ENCODE data around the gene SEMA3B. TPM values are rescaled to one million over a fixed set of nuclear protein-coding genes. Genes with fewer than 3 reads are reported as not detected.

The SEMA3B gene
- total RNA-seq, 1 experiment from 2014 or later, result 0.43 TPM

- Histone ChIP-seq H3K4me3 (ENCODE audit: low read depth, low read length, poor library complexity, severe bottlenecking) (no peak overlapping the region), H3K9me3 (ENCODE audit: low read depth, low read length, poor library complexity, severe bottlenecking) (no peaks in the 10 kb centered on the region), H3K27me3 (replicated peaks; ENCODE audit: insufficient read depth, low read depth, low read length, poor library complexity) (no peaks in the 10 kb centered on the region), H3K4me1 (ENCODE audit: insufficient read depth, low read length, poor library complexity, severe bottlenecking) (peaks cover 4% of the 10 kb centered on the region), H3K27ac (ENCODE audit: low read depth, low read length, poor library complexity, severe bottlenecking) (peak overlapping the region; percentile 16), H3K36me3 (ENCODE audit: insufficient read depth, low read length, poor library complexity, severe bottlenecking) (peaks cover 15% of the 10 kb centered on the region)
- intact Hi-C loops (cut with micrococcal nuclease; ENCODE audit: unreplicated experiment), result loop anchor here (10.0 kb wide), 1 partner anchor 135 kb away; no protein-coding TSS in a partner anchor
- ChIA-PET CTCF (interaction anchor here (0.7 kb wide), 1 partner anchor 29 kb away, joined by 3 read pairs; no protein-coding TSS in a partner anchor), POLR2A (ENCODE audit: low non-redundant PET) (interaction anchor here (0.6 kb wide), 1 partner anchor 180 kb away, joined by 7 read pairs; no protein-coding TSS in a partner anchor)
- DNase-seq (ENCODE audit: low spot score), result no peak
- TF ChIP-seq CTCF (conservative IDR thresholded peaks at IDR 0.05; ENCODE audit: low read depth, low read length) (no peak), EZH2 (IDR thresholded peaks at IDR 0.05; ENCODE audit: borderline replicate concordance, low read depth, low read length, poor library complexity, severe bottlenecking) (no peak)
- BruUV-seq (replicated peaks), result no TSS peak
Observed at GRCh38 chr3:50259432-50260026, 9.4 kb upstream of the SEMA3B start.

GRCh38 chr3:50260027-50260941, 8.7 kb upstream of the SEMA3B start:
- no peaks in the 10 kb centered on the region for H3K9me3 ChIP-seq (ENCODE audit: low read depth, low read length, poor library complexity, severe bottlenecking)
- ChIA-PET POLR2A (ENCODE audit: low non-redundant PET) (no interaction called here), CTCF (interaction anchor here (0.5 to 1.0 kb wide), 3 partner anchors 14 to 66 kb away, joined by 3 to 8 read pairs (median 3); no protein-coding TSS in a partner anchor)
- H3K27me3 ChIP-seq (replicated peaks; ENCODE audit: insufficient read depth, low read depth, low read length, poor library complexity), result no peaks in the 10 kb centered on the region
- H3K36me3 ChIP-seq (ENCODE audit: insufficient read depth, low read length, poor library complexity, severe bottlenecking), result peaks cover 15% of the 10 kb centered on the region
- intact Hi-C loops (cut with micrococcal nuclease; ENCODE audit: unreplicated experiment), result loop anchor here (10.0 kb wide), 1 partner anchor 135 kb away; no protein-coding TSS in a partner anchor
- peak overlapping the region; percentile 53 for H3K4me3 ChIP-seq (ENCODE audit: low read depth, low read length, poor library complexity, severe bottlenecking)
- DNase-seq (ENCODE audit: low spot score), result peak; percentile 71
- peak overlapping the region; percentile 82 for H3K27ac ChIP-seq (ENCODE audit: low read depth, low read length, poor library complexity, severe bottlenecking)
- no TSS peak for BruUV-seq (replicated peaks)
- TF ChIP-seq EZH2 (IDR thresholded peaks at IDR 0.05; ENCODE audit: borderline replicate concordance, low read depth, low read length, poor library complexity, severe bottlenecking), result no peak
- peak; percentile 68 for TF ChIP-seq CTCF (conservative IDR thresholded peaks at IDR 0.05; ENCODE audit: low read depth, low read length)
- H3K4me1 ChIP-seq (ENCODE audit: insufficient read depth, low read length, poor library complexity, severe bottlenecking), result peaks cover 12% of the 10 kb centered on the region

- DNase-seq (ENCODE audit: low spot score), result no peak
- CTCF ChIA-PET, result interaction anchor here (1.0 kb wide), 1 partner anchor 14 kb away, joined by 3 read pairs; no protein-coding TSS in a partner anchor
- TF ChIP-seq EZH2 (IDR thresholded peaks at IDR 0.05; ENCODE audit: borderline replicate concordance, low read depth, low read length, poor library complexity, severe bottlenecking) (no peak), CTCF (conservative IDR thresholded peaks at IDR 0.05; ENCODE audit: low read depth, low read length) (no peak)
- Histone ChIP-seq H3K4me3 (ENCODE audit: low read depth, low read length, poor library complexity, severe bottlenecking) (peak overlapping the region; percentile 53), H3K27me3 (replicated peaks; ENCODE audit: insufficient read depth, low read depth, low read length, poor library complexity) (no peaks in the 10 kb centered on the region), H3K27ac (ENCODE audit: low read depth, low read length, poor library complexity, severe bottlenecking) (peak overlapping the region; percentile 82), H3K4me1 (ENCODE audit: insufficient read depth, low read length, poor library complexity, severe bottlenecking) (peaks cover 14% of the 10 kb centered on the region), H3K9me3 (ENCODE audit: low read depth, low read length, poor library complexity, severe bottlenecking) (no peaks in the 10 kb centered on the region), H3K36me3 (ENCODE audit: insufficient read depth, low read length, poor library complexity, severe bottlenecking) (peaks cover 15% of the 10 kb centered on the region)
- no TSS peak for BruUV-seq (replicated peaks)
- intact Hi-C loops (cut with micrococcal nuclease; ENCODE audit: unreplicated experiment), result loop anchor here (10.0 kb wide), 1 partner anchor 136 kb away; no protein-coding TSS in a partner anchor
- POLR2A ChIA-PET (ENCODE audit: low non-redundant PET), result no interaction called here
Observed at GRCh38 chr3:50260942-50261441, 8.0 kb upstream of the SEMA3B start.
